Activated CD4-positive, CD25-positive, alpha-beta regulatory T cell treated with anti-CD3 and anti-CD28 coated beads, Interleukin-2, amount 50 U/mL, for 16 hours (primary cell): ENCODE results near the gene THAP8.

ENCODE experiments used
- DNase-seq: peaks from one replicate; pipeline ENCODE4 v3.0.0-alpha.2; 2020; ENCODE audit warnings: low read depth, low spot score

THAP8 gene, protein sequence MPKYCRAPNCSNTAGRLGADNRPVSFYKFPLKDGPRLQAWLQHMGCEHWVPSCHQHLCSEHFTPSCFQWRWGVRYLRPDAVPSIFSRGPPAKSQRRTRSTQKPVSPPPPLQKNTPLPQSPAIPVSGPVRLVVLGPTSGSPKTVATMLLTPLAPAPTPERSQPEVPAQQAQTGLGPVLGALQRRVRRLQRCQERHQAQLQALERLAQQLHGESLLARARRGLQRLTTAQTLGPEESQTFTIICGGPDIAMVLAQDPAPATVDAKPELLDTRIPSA

DNA sequence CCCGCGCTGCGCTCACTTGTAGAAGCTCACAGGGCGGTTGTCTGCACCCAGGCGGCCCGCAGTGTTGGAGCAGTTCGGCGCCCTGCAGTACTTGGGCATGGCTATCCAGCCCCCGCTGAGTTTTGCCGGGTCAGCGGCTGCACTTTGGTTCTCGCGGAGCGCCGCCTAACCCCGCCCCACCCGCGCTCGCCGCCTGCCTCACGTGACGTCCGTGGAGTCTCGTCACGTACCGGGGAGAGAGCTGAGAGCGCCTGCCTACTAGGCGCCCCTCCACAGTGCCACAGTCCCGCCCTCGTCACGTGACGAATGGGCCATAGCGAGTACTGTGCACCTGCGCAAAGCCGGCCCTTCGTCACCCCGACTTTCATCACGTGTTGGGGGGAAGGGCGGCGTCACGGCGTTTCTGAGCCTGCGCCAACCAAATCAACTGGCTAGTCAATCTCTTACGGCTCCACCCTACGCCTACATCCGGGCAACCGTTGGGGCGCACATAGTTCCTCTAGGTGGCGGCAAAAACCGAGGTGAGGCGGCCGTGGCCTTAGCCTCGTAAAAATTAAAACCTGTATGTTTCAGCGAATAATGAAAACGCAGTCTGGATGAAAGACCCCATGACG, at the start of gene THAP8:
Gene THAP8 (minus strand): TSS at position 167 of the 614 bp plus-strand sequence. CDS start 68 bp downstream, at position 99.
- peak; percentile 100 for DNase-seq

DNA sequence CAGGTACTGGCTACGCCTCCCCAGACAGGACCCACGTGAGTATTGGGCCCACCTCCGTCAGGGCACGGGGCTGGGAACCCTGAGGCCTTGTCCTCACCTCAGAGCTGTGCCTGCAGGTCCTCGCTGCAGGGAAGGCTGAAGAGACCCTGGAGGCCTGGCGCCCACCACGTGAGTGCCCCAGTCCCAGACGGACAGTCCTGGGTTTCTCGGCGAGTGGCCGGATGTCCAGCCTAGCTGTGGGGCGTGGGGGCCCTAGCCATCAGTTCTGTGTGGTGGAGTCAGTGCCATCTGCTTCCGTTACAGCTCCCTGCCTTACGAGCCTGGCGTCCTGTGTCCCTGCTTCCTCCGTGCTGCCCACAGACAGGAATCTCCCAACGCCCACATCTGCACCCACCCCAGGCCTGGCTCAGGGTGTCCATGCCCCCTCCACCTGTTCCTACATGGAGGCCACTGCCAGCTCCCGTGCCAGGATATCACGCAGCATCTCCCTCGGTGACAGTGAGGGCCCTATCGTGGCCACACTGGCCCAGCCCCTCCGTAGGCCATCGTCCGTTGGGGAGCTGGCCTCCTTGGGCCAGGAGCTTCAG, 49.0 kb upstream of the THAP8 start:
- no peak for DNase-seq

DNA sequence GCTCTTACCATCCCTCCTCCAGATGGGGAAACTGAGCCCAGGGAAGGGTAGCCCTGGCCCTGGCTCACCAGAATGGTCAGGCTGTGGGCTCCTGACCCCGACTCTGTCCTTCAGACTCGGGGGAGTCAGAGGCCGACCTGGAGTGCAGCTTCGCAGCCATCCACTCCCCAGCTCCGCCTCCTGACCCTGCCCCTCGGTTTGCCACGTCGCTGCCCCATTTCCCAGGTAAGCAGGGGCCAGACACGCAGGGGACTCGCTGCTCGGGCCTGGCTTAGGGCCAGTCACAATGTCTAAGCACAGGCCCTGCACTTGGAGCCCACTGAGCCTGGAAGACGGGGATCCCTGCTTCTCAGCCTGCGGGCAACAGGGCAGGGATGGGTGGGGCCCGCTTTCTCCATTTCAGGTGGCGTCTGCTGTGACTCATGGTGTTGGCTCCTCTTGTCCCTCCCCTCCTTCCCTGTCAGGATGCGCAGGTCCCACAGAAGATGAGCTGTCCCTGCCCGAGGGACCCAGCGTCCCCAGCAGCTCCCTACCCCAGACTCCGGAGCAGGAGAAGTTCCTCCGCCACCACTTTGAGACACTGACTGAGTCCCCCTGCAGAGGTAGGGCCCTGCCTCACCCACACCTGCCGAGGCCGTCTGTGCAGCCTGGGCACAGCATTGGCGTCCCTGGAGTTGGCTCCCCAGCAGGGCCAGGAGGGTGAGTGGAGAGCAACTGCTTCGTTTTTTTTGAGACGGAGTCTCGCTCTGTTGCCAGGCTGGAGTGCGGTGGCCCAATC, 47.7 kb upstream of the THAP8 start:
- no peak for DNase-seq

DNA sequence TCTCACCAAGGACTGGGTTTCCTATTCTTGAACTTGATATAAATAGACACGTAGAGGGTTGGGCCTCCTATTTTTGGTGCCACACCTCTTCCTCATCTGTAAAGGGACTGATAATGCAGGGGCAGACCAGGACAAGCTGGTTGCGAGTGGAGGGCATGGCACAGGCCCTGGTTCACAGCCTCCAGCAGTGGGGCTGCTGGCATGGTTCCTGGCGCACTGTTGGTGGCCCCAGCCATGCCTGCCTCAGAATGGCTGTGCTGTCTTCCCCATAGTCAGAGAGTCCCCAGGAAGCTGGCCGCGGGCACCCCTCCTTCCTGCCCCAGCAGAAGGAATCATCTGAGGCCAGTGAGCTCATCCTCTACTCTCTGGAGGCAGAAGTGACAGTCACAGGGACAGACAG, 46.4 kb upstream of the THAP8 start:
- DNase-seq, result no peak

DNA sequence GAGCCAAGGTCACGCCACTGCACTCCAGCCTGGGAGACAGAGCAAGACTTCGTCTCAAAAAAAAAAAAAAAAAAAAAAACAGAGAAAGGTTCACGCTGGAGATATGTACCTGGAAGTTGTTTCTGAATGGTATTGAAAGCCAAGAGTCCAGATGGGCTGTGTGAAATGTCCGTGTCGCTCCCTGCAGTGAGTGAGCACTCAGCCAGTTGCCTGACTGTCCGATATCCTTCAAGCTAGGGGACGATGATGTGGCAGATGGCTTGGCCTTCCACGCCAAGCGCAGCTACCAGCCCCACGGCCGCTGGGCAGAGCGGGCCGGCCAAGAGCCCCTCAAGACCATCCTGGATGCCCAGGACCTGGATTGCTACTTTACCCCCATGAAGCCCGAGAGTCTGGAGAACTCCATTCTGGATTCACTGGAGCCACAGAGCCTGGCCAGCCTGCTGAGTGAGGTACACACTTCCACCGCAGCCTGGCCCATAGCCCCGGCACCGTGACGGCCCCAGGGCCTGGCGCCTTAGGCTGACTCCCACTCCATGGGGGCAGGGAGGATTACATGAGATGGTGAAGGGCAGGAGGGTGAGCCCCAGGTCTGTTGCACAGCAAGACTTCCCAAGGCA, 45.2 kb upstream of the THAP8 start:
- no peak for DNase-seq

DNA sequence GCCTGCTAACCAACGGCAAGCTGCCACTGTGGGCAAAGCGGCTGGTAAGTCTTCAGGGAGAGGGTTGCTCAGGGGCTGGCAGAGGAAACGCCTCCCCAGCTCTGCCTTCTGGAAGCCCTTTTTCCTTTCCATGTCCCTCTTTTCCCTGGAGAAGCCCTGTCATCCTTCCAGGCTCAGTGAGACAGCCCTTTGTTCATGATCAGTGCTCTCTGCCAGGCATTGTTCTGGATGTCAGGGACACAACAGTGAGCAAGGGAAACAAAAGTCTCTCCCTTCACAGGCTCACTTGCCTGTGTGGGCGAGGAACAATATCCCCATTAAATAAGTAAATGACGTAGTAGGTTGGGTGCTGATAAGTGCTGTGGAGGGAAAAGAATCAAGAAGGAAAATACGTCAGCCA, 43.0 kb upstream of the THAP8 start:
- DNase-seq, result no peak

DNA sequence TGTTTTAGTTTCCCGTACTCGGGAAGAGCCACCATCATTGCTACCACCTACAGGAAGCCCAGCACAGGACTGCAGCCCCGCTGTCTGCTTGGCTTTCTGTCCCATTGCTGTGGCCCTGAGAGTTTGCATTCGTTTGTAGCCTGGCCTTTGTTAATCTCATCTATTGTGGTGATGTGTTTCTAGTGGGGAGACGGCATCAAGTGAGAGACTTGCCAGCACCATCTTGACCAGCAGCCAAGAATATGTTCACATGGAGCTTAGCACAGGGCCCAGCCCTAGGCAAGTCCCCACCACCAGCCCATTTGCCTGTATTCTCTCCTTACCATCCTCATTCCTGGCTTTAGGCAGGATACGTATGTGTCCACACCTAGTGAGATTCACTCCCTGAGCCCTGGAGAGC, 39.6 kb upstream of the THAP8 start:
- no peak for DNase-seq

DNA sequence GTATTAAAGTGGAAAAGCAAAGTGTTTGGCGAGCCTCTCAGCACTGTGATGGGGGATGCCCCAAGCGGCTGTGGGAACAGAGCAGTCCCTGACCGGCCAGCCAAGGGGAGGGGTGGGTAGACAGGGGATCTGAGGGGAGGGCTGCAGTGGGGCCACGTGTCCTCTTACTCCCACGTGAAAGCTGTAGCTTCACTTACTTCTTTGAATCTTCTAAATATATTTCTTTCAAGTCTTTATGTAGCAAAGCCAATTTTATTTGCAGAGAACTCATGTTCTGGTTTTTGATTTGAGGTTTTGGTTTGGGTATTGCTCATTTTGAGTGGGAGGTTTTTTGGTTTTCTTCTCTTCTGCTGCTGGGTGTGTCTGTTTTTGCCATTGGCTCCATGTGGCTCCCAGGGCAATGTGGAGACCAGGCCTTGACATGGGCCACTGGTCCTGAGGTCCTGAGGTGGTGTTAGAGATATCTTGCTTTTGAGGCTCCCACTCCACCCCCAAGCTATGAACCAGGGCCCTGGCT, 39.1 kb upstream of the THAP8 start:
- no peak for DNase-seq

DNA sequence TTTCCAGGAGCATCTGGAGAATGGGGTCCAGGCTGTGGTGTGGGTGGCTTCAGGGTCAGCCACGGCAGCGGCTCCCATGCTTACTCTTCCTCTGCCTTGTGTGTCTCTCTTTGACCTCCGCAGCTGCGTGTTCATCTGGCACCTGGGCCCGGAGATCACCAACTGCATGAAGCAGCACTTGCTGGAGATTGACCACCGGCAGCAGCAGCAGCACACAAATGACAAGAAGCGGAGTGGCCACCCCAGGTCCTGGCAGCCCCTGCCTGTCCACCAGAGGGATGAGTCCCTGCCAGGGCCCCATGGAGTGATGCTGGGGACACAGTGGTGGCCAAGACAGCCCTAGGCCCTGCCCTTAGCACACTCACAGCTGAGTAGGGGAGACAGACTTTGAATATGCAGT, 38.5 kb upstream of the THAP8 start:
- no peak for DNase-seq

DNA sequence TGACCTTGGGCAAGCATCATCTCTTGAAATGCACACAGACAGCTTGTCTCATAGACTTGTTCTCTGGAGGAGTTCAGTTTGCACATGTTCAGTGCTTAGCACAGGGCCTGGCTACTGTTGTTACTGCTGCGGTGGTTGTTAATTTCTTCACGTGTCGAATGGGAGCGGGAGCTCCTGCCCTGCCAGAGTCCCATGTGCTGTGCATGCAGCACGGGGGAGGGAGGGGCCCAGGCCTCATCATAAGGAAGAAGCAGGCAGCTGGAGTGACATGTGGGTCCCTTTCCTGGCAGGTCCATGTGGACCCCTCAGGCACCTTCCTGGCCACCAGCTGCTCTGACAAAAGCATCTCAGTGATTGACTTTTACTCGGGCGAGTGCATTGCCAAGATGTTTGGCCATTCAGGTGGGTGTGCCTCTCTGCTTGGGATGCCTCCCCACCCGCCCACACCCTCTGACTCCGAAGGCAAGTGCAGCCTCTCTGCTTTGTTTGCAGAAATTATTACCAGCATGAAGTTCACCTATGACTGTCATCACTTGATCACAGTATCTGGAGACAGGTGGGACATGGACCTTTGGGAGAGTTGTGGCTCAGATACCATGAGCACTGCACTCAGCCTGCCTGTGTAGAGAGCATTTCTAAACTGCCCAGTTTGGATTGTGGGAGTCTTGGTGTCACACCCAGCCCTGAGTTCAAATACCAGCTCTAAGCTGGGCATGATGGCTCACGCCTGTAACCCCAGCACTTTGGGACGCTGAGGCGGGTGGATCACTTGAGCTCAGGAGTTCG, 37.0 kb upstream of the THAP8 start:
- no peak for DNase-seq

DNA sequence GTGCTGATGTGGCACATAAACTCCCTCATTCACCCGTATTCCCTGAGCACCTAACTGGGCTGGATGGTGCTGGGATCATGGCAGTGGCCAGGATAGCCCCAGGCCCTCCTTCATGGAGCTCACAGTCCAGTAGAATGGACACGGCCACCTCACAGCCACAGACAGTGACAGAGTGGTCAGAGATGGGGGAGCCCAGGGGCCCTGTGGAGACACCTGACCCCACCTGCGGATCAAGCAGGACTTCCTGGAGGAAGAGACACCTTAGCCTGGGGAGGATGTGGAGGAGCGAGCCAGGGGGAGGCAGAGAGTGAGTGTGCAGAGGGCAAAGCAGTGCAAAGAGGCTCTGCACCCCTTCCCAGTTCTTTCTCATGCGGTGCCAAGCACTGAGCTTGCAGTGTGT, 35.8 kb upstream of the THAP8 start:
- DNase-seq, result no peak

DNA sequence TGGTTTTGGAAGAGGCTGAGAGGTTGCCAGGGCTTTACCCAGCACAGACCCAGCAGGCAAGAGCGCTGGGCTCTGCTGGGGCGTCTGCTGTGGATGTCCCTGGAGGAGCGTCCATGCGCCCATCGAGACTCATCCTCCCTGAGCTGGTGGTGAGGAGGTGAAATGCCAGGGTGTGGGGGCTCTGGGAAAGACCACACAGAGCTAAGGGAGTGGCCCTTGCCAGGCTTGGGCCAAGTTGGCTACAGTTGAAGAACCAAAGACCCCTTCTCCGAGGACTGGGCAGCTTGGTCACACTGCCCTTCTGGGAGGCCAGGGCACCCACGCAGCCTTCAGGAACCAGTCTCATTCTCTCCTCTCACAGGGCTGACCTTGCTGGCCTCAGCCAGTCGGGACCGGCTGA, 32.2 kb upstream of the THAP8 start:
- no peak for DNase-seq

DNA sequence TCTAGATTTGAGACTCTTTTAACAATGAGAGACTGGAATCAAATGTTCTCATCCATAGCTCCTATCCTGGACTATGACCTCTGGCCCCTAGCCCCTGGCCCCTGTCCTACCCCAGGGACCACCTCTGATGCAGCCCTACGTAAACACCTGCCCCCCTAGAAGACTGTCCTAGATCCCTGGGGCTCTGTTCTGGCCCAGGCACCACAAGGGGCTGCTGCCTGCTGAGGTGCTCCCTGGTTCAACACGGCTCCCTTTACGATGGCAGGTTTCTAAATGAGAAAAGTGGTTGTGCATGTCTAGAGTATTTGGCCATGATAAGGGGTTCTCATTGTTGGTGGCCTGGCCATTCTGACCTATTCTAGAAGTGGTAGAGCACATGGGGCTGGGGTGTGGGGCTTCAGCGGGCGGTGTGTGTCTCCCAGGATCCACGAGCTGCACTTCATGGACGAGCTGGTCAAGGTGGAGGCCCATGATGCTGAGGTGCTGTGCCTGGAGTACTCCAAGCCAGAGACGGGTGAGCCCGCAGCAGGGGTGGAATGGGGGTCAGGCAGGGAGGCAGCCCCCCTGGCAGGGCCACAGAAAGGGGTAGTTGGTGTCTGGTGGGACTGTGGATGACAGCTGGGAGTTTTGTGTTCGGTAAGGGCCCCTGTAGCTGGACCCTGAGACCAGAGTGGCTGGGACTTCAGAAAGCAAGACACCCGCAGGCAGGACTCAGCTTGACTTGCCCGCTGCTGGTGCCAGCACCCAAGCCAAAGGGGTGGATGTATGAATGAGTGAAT, 30.3 kb upstream of the THAP8 start:
- no peak for DNase-seq

DNA sequence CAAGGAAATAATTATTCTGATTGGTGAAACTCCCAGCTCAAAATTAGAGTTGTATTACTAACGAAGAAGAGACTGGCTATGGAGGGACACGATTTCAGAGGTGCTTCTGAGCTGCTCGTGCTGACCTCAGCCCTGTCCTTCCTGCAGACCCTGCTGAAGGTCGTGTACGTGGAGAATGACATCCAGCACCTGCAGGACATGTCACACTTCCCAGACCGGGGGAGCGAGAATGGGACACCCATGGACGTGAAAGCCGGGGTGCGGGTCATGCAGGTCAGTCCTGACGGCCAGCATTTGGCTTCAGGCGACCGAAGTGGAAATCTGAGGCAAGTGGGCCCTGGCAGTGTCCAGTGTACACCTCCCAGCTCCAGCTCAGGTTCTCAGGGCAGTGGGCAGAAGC, 28.8 kb upstream of the THAP8 start:
- no peak for DNase-seq

DNA sequence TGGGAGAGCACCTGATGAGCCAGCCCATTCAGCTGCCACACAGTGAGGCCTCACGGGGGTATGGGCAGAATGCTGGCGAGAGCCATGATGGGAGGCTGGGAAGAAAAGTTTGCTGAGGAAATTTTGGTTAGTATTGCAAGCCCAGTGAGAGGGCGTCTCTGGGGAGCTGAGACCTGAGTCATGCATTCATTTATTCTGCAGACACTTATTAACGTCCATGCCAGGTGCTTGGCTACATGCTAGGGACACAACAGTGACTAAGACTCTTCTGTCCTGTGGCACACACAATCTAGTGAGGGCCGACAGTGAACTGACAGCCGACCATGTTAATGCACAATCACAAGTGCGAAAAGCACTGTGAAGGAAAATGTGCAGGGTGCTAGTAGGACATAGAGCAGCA, 27.8 kb upstream of the THAP8 start:
- no peak for DNase-seq

DNA sequence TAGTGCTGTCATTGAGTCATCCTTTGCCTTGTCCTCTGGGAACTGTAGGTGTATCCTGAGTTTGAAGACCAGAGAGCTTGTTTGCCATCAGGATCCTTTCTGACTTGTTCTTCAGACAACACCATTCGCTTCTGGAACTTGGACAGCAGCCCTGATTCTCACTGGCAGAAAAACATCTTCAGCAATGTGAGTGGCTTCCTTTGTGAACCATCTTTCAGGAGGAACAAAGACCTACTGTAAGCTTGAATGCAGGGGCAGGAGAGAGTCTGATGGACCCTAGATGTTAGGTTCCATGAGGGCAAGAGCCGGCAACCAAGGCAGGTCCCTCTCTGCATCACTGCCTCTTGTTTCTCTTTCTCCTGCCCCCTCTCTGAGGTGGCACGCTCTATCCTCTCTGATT, 27.3 kb upstream of the THAP8 start:
- no peak for DNase-seq

DNA sequence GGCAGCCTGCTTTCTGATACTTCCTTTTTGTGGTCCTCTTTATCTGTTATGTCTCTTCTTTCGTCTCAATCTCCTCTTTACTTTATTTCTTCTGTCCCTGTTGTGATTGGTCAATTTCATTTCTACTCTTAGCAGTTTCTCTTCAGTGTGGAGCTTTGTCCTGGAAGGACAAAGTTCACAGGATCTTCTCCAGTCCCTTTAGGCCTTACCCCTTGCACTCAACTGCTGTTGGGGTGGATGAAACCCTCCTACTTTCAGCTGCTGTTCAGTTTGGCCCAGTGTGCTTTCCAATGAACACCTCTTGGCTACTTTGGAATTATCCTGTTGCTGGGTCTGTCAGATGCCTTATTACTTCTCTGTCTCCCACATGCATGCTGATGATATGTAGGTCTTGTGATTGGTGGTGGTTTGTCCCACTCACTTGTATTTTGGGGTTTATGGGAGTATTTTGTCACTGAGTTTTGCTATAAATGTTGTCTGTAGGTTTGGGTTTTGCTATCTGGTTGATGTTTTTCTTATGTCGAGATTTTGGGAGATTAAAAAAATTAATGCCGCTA, 25.4 kb upstream of the THAP8 start:
- no peak for DNase-seq

DNA sequence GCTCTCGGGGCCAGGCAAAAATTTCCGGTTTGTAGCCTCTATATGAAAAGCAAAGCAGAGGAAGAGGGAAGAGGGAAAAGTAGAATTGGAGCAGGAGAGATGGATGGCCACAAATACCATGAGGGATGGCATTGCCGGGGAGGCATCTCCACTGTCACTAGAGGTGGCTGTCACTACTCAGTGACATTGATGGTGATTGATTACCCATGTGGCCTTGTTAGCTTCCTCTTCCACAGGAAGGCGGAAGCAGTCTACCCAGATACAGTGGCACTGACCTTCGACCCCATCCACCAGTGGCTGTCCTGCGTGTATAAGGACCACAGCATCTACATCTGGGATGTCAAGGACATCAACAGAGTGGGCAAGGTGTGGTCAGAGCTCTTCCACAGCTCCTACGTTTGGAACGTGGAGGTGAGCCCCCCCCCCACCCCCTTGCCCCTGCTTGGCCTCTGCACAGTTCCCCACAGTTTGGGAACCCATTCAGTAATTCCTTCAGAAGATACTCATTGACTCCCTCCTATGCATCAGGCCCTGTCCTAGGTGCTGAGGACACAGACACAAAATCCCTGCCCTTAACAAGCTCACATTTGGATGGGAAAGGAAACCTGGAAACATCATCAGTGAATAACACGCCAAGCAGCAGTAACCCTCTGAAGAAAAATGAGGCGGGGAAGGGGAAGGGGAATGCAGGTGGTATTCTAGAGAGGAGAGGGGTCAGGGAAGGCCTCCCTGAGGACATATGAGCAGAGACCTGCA, 19.2 kb upstream of the THAP8 start:
- no peak for DNase-seq

DNA sequence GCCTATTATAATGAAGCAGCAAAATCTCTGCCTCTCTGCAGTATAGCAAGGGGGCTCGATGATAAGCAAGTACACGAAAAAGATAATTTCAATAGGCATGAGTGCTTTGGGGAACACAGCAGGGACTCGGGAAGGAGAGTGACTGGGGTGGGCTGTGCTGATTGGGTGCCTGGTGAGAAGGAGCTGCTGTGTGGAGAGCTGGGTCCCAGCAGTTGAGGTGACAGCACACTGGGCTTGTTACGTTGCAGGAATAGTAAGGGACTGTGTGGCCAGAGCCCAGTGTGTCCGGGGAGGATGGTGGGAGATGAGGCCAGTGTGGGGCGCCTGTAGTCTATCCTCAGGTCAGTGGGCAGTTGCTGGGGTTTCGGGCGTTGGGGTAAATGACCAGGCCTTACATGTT, 18.0 kb upstream of the THAP8 start:
- no peak for DNase-seq
